B cell (primary cell): ENCODE results near the gene ZNF766.
"Not testable (repeated sequence)": the region's sequence is repeated elsewhere in the genome, so short reads cannot be mapped to it uniquely, and the experiment has no call there.

Source experiments
- CTCF ChIP-seq: fragments of 200-600 bp; IDR thresholded peaks from one replicate; pipeline ENCODE4 v1.8.0; 2022; ENCODE audit warnings: antibody characterized with exemption, mild to moderate bottlenecking
- EZH2 ChIP-seq: IDR thresholded peaks from 2 replicates; pipeline ENCODE4 v1.6.1; 2012; ENCODE audit warnings: borderline replicate concordance, low read depth, mild to moderate bottlenecking, moderate library complexity, low read length; ENCODE audit not compliant: insufficient read depth, poor library complexity, severe bottlenecking

- TF ChIP-seq CTCF, EZH2: not testable (repeated sequence)
These were observed 23.6 kb downstream of the ZNF766 start for GRCh38 chr19:52292946-52293345.
